Peyer's patch (tissue), 4 donors: ENCODE measurements around the gene ZC3H7A.

Experiments
- POLR2A ChIP-seq, 2 donors: fragments of 450-650 bp; IDR thresholded peaks; one replicate each; pipeline ENCODE4 v1.5.1; 2017; ENCODE audit warnings: antibody characterized with exemption in 2 of 2, mild to moderate bottlenecking in 2 of 2, moderate library complexity in 2 of 2
- TF ChIP-seq, protein P1 (sequence below), 6 experiments: fragments of 450-650 bp in 4 of 6; fragments of 200-600 bp in 2 of 6; sonication (generic) in 1 of 6; IDR thresholded peaks; one replicate each; pipeline ENCODE4 v1.5.1; 2017 to 2019; ENCODE audit warnings: antibody characterized with exemption in 6 of 6, mild to moderate bottlenecking in 3 of 6, moderate library complexity in 1 of 6

DNA sequence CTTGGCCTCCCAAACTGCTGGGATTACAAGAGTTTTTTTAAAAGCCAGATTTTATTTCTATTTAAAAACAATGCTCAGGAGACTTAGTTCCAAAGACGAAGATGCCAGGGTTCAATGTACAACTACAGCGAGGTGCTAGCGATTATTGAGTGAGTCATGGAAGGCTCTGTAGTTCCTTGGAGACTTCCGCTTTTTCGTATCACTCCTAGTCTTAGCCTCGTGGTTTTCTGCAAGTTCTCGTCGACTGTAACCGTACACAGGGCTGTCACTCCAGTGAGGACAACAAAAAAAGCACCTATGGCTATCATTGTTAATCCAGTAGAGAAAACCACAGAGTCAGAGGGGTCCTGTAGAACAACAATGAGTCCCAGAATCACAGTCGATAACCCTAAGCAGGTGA is 22.7 kb upstream of the ZC3H7A start:
- TF ChIP-seq, protein P1, sequence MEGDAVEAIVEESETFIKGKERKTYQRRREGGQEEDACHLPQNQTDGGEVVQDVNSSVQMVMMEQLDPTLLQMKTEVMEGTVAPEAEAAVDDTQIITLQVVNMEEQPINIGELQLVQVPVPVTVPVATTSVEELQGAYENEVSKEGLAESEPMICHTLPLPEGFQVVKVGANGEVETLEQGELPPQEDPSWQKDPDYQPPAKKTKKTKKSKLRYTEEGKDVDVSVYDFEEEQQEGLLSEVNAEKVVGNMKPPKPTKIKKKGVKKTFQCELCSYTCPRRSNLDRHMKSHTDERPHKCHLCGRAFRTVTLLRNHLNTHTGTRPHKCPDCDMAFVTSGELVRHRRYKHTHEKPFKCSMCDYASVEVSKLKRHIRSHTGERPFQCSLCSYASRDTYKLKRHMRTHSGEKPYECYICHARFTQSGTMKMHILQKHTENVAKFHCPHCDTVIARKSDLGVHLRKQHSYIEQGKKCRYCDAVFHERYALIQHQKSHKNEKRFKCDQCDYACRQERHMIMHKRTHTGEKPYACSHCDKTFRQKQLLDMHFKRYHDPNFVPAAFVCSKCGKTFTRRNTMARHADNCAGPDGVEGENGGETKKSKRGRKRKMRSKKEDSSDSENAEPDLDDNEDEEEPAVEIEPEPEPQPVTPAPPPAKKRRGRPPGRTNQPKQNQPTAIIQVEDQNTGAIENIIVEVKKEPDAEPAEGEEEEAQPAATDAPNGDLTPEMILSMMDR (IDR thresholded peaks at IDR 0.05), result no peak
- no peak for TF ChIP-seq POLR2A (IDR thresholded peaks at IDR 0.05)
